GM23338 (cell line): Measurements from ENCODE around the gene MEP1A. TPM values are rescaled to one million over a fixed set of nuclear protein-coding genes. Genes with fewer than 3 reads are reported as not detected.

Experiments
- ATAC-seq: fragments of 200-7000 bp; cut with Tn5 transposase; 3 replicates; pipeline ENCODE4 v1.9.1; 2020
- DNase-seq: peaks from one replicate; pipeline ENCODE4 v3.0.0-alpha.2; 2015; ENCODE audit warnings: low spot score
- H2AFZ ChIP-seq: fragments of 200-600 bp; sonication (generic); 2 replicates; pipeline ENCODE4 v1.8.0; 2016; ENCODE audit warnings: antibody characterized with exemption, mild to moderate bottlenecking, moderate library complexity
- H3F3A ChIP-seq: fragments of 200-600 bp; sonication (generic); replicated peaks from 2 replicates; pipeline ENCODE4 v1.8.0; 2017; ENCODE audit warnings: antibody characterized with exemption, mixed run types, low read depth
- H3K27ac ChIP-seq: fragments of 200-600 bp; sonication (generic); 2 replicates; pipeline ENCODE4 v1.6.1; 2016; ENCODE audit warnings: low read depth
- H3K27me3 ChIP-seq: fragments of 200-600 bp; sonication (generic); 2 replicates; pipeline ENCODE4 v1.8.0; 2016; ENCODE audit warnings: mild to moderate bottlenecking, mixed run types, moderate library complexity; ENCODE audit not compliant: insufficient read depth
- H3K36me3 ChIP-seq: fragments of 200-600 bp; sonication (generic); 2 replicates; pipeline ENCODE4 v1.8.0; 2016; ENCODE audit warnings: mild to moderate bottlenecking; ENCODE audit not compliant: insufficient read depth
- H3K4me1 ChIP-seq: fragments of 200-600 bp; sonication (generic); 2 replicates; pipeline ENCODE4 v1.8.0; 2016; ENCODE audit warnings: mild to moderate bottlenecking, moderate library complexity; ENCODE audit not compliant: insufficient read depth
- H3K4me2 ChIP-seq: fragments of 200-600 bp; sonication (generic); 2 replicates; pipeline ENCODE4 v1.7.1; 2017; ENCODE audit warnings: mixed run types
- H3K4me3 ChIP-seq: fragments of 200-600 bp; sonication (generic); 2 replicates; pipeline ENCODE4 v1.6.1; 2016; ENCODE audit warnings: mixed run types
- H3K79me2 ChIP-seq: fragments of 200-600 bp; sonication (generic); replicated peaks from 2 replicates; pipeline ENCODE4 v1.8.0; 2017; ENCODE audit warnings: mild to moderate bottlenecking; ENCODE audit not compliant: insufficient read depth
- H3K9me2 ChIP-seq: fragments of 200-600 bp; sonication (generic); 2 replicates; pipeline ENCODE4 v1.8.0; 2017; ENCODE audit not compliant: insufficient read depth
- H4K20me1 ChIP-seq: fragments of 200-600 bp; sonication (generic); replicated peaks from 2 replicates; pipeline ENCODE4 v1.8.0; 2017; ENCODE audit warnings: mild to moderate bottlenecking; ENCODE audit not compliant: insufficient read depth
- H3K27ac Mint-ChIP-seq: 2 replicates; pipeline ENCODE4 v1.8.0; 2020; ENCODE audit warnings: inconsistent platforms, mild to moderate bottlenecking, moderate library complexity, mixed read lengths
- H3K27me3 Mint-ChIP-seq: 3 replicates; pipeline ENCODE4 v1.8.0; 2022; ENCODE audit warnings: low read depth, mild to moderate bottlenecking, moderate library complexity, mixed read lengths, inconsistent platforms; ENCODE audit not compliant: insufficient read depth, poor library complexity
- H3K36me3 Mint-ChIP-seq: 3 replicates; pipeline ENCODE4 v1.8.0; 2021; ENCODE audit warnings: low read depth, mild to moderate bottlenecking, inconsistent platforms, moderate library complexity, mixed read lengths
- H3K4me1 Mint-ChIP-seq: 3 replicates; pipeline ENCODE4 v1.8.0; 2020; ENCODE audit warnings: mild to moderate bottlenecking, inconsistent platforms, mixed read lengths
- H3K4me3 Mint-ChIP-seq: 3 replicates; pipeline ENCODE4 v1.8.0; 2021; ENCODE audit warnings: moderate library complexity, mild to moderate bottlenecking, inconsistent platforms, mixed read lengths
- H3K9me3 Mint-ChIP-seq: 3 replicates; pipeline ENCODE4 v1.8.0; 2020; ENCODE audit warnings: moderate library complexity, mild to moderate bottlenecking, inconsistent platforms, mixed read lengths
- CREB1 ChIP-seq: fragments of 250-450 bp; sonication (Bioruptor Pico); IDR thresholded peaks from 2 replicates; pipeline ENCODE4 v1.5.0; 2020; ENCODE audit warnings: low read depth, mild to moderate bottlenecking, moderate library complexity
- CTCF ChIP-seq, 2 experiments: fragments of 200-600 bp in 1 of 2; sonication (generic) in 1 of 2; conservative IDR thresholded peaks; 2 replicates each; pipeline versions ENCODE4 v1.5.1 to v1.6.1; 2016 to 2017; ENCODE audit warnings: antibody characterized with exemption in 2 of 2, low read depth in 2 of 2, mild to moderate bottlenecking in 2 of 2, moderate library complexity in 1 of 2
- EZH2 ChIP-seq: fragments of 200-600 bp; sonication (generic); IDR thresholded peaks from one replicate; pipeline ENCODE4 v1.8.0; 2017; ENCODE audit warnings: antibody characterized with exemption, mild to moderate bottlenecking, low read depth; ENCODE audit not compliant: unreplicated experiment
- EZH2phosphoT487 ChIP-seq: fragments of 200-600 bp; sonication (generic); IDR thresholded peaks from one replicate; pipeline ENCODE4 v1.8.1; 2018; ENCODE audit warnings: antibody characterized with exemption; ENCODE audit not compliant: unreplicated experiment
- JUNB ChIP-seq: IDR thresholded peaks from one replicate; pipeline ENCODE4 v1.6.1; 2016; ENCODE audit warnings: antibody characterized with exemption; ENCODE audit not compliant: unreplicated experiment
- NANOG ChIP-seq: IDR thresholded peaks from 2 replicates; pipeline ENCODE4 v1.6.1; 2016; ENCODE audit warnings: antibody characterized with exemption, borderline replicate concordance
- POLR2AphosphoS5 ChIP-seq: IDR thresholded peaks from 2 replicates; pipeline ENCODE4 v1.6.1; 2016; ENCODE audit warnings: antibody characterized with exemption, low read depth
- STAT1 ChIP-seq: IDR thresholded peaks from one replicate; pipeline ENCODE4 v1.6.1; 2016; ENCODE audit warnings: antibody characterized with exemption; ENCODE audit not compliant: unreplicated experiment
- ZNF114 ChIP-seq: fragments of 250-450 bp; sonication (Bioruptor Pico); IDR thresholded peaks from 2 replicates; pipeline ENCODE4 v1.5.0; 2020; ENCODE audit warnings: mild to moderate bottlenecking, moderate library complexity
- ZNF462 ChIP-seq: fragments of 250-450 bp; sonication (Bioruptor Pico); IDR thresholded peaks from 2 replicates; pipeline ENCODE4 v1.5.0; 2020; ENCODE audit warnings: mild to moderate bottlenecking, moderate library complexity
- polyA plus RNA-seq: library from polyadenylated mRNA; unstranded; fragments of >200 nt; fragmentation: Nextera tagmentation; extraction: Ambion mirVana; gene quantifications from 2 replicates; pipeline ENCODE4 v1.2.1, GENCODE V29; 2016
- total RNA-seq: library from RNA; depleted of rRNA; stranded (reverse); fragments of >200 nt; shearing (Covaris generic); gene quantifications from 2 replicates; pipeline ENCODE4 v1.2.3, GENCODE V29; 2014
- TF ChIP-seq, protein P1 (sequence below): IDR thresholded peaks from 2 replicates; pipeline ENCODE4 v1.6.1; 2016; ENCODE audit warnings: antibody characterized with exemption

Gene MEP1A
- total and polyA plus RNA-seq, 2 experiments from 2014 or later = not detected

- TF ChIP-seq ZNF462 (CRISPR knock-in tag) (no peak), EZH2 (no peak), CTCF (conservative IDR thresholded peaks at IDR 0.05; ENCODE audit: low read depth in 2 of 2) (no peak)
- TF ChIP-seq, protein P1, sequence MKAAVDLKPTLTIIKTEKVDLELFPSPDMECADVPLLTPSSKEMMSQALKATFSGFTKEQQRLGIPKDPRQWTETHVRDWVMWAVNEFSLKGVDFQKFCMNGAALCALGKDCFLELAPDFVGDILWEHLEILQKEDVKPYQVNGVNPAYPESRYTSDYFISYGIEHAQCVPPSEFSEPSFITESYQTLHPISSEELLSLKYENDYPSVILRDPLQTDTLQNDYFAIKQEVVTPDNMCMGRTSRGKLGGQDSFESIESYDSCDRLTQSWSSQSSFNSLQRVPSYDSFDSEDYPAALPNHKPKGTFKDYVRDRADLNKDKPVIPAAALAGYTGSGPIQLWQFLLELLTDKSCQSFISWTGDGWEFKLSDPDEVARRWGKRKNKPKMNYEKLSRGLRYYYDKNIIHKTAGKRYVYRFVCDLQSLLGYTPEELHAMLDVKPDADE = no peak
Measured at GRCh38 chr6:46796848-46797580, 3.8 kb downstream of the MEP1A start (continued).

GRCh38 chr6:46799657-46800056, 6.5 kb downstream of the MEP1A start:
- no peaks in the 10 kb centered on the region for H3K27me3 Mint-ChIP-seq
- Histone ChIP-seq H3K4me3 (no peak overlapping the region), H4K20me1 (no peaks in the 10 kb centered on the region), H2AFZ (no peak overlapping the region), H3K9me2 (no peaks in the 10 kb centered on the region), H3F3A (no peaks in the 10 kb centered on the region), H3K79me2 (no peaks in the 10 kb centered on the region), H3K4me2 (no peak overlapping the region), H3K27ac (no peak overlapping the region), H3K36me3 (no peaks in the 10 kb centered on the region), H3K4me1 (no peaks in the 10 kb centered on the region), H3K27me3 (no peaks in the 10 kb centered on the region)
- no peak for ATAC-seq
- no peak overlapping the region for H3K4me3 Mint-ChIP-seq
- H3K36me3 Mint-ChIP-seq = no peaks in the 10 kb centered on the region
- no peaks in the 10 kb centered on the region for H3K4me1 Mint-ChIP-seq
- H3K27ac Mint-ChIP-seq = no peak overlapping the region
- no peaks in the 10 kb centered on the region for H3K9me3 Mint-ChIP-seq
- no peak for DNase-seq
- TF ChIP-seq STAT1 (no peak), JUNB (no peak), EZH2phosphoT487 (no peak), ZNF114 (CRISPR knock-in tag) (no peak), NANOG (no peak), POLR2AphosphoS5 (no peak), CREB1 (CRISPR knock-in tag) (no peak)
- TF ChIP-seq, protein P1 = no peak
